GM18526 (cell line): Measurements from ENCODE around the gene POU6F2.
A peak's percentile ranks its signal among the peaks of the same experiment; 100 is the strongest.

Experiments
- POLR2A ChIP-seq: IDR thresholded peaks from 3 replicates; pipeline ENCODE4 v1.6.1; 2011; ENCODE audit not compliant: insufficient read length; ENCODE audit errors: extremely low read depth

The POU6F2 gene

DNA sequence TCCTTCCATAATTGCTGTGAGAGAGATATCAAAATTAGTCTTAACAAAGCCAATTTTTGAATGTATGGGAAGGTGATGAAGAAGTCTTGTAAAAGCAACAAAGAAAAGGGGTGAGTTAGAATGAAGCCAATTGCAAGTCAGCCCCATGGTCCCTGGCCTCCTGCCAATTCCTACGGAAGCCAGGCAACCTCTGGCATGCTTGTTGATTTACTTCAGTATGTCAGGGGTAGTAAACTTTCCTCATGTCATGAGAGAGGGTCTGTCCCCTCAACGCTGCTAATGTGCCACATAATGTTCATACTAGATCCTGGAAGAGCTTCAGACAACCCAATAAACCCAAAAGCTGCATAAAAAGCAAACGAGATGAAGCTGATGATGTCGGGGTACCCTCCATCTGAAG lies 429.4 kb downstream of the POU6F2 start:
- no peak for TF ChIP-seq POLR2A

DNA sequence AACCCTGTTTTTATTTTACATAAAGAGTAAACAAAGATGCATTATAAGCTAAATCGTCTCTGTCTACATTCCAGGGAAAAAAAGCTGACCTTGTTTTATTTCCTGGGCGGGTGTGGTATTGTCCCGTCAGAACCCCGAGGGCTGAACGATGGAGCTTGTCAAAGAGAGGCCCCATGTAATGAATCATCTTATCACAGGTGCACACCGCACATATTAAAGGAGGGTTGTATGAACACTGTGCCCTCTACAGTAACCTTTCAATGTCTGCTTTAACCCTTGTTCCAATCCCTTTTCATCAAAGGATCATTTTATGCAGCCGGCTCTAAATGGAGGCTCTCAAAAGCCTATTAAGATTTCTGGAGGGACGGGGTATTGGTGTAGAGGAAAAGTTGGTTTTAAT lies 430.0 kb downstream of the POU6F2 start:
- no peak for TF ChIP-seq POLR2A

DNA sequence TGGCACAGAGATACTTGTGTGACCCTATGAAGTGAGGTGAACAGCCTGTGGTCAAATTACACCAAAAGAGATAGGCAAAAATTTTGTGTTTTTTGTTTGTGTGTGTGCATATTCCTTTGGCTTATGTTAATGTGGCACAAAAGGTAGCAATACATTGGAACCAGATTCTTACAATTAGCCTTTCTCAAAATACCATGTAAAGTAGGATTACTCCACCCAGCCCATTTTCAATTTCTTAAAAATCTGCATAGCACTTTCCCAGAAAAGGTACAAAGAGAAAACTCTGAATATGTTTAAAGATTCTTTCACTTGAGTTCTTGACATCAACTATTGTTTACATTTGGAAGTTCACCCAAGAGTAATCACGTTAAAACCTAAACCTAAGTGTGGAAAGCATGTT lies 431.2 kb downstream of the POU6F2 start:
- TF ChIP-seq POLR2A: no peak

DNA sequence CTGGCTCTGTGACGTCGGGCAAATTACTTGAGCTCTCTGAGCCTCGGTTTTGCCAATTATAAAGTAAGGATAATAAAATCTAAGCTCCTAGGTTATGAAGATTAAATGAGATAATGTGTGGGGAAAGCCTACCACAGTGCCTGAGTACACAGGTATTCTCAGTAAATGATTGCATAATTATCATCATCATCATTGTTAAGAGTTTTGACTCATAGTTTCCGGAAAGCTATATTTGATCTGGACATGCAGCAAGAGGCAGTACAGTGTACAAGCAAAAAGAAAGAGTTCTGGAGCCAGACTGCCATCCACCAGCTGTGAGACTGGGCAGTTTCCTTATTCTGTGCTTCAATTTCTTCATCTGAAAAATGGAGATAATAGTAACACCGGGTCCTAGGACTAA lies 432.9 kb downstream of the POU6F2 start:
- no peak for TF ChIP-seq POLR2A

DNA sequence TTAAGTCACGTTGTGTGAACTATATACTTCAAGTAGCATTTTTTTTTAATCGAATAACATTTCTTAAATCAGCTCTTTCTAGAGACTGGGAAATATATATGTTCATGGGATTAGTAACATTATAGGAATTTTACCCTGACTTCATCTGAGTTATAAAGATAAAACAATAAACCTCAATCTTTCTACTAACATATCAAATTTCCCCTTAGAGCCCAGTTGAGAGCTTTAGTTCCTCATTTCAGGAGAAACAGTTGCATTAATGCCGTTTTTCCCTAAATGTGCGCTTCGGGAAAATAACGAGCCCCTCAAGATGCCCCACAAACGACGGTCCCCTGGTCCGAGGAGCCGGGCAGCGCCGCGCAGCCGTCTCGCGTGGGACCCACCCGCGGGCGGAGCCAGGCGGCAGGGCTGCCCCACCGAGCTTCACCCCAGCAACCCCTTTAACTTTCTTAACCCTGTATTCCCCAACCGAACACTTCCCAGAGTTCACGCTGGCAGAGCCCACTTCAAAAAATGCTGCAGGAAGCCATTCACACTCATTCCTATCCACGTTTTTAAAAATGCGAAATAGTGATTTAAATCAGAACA lies 436.0 kb downstream of the POU6F2 start:
- TF ChIP-seq POLR2A: no peak

DNA sequence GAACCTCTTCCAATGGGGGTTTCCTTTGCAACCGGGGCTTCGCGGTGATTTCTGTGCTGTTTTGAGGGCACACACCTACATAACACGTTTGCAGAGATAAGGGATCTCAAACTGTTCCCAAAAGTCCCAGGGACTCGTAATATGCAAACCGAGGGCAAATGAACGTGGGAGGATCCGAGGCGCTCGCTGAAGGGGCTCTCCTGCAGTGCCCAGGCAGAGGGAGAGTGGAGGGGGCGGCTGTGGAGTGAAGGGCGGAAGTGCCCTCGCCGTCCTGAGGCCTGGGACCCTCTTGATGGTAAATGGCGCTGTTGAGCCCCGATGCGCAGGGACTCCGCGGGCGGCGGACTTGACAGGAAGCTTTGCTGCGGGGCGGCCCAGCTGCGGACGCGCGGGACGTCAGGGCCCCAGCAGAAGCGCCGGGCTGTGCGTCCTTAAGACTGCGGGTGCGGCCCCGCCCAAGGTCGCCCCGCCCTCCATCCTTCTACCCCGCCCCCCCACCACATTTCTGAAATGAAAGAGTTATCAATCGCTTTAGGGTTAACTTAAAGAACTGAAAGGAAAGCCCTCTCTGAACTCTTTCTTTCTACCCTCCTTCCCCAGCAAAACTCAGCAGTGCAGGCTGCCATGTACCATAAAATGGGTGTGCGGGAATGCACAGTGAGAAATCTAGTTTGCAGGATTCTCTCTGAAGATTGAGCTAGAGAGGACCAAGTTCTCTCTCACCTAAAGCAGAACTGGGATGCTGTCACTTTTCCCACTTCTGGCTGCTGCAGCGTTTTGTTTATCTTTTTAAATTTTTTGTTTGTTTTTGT lies 436.7 kb downstream of the POU6F2 start:
- TF ChIP-seq POLR2A: peak; percentile 47

DNA sequence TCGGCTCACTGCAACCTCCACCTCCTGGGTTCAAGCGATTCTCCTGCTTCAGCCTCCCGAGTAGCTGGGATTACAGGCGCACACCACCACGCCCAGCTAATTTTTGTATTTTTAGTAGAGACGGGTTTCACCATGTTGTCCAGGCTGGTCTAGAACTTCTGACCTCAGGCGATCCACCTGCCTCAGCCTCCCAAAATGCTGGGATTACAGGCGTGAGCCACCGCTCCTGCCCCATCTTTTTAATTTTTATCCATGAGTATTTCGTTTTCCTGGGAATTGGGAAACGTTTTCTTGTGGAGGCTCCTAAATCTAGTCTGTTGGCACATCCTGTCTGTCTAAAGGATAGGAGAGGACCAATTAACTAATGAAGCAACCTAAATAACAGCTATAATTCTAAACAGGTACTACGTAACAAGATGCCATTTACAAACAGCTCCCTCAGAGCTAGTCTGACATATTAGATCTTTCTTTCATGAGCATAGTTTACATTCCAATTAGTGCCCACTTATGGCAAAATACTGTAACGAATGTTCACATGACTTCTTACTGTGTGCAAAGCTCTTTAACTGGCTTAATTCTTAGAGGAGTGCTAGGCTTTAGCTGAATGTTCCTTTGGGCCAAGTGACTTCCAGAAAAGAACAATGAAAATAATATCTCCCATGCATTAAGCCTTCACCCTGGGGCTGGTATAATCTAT lies 437.5 kb downstream of the POU6F2 start:
- no peak for TF ChIP-seq POLR2A

DNA sequence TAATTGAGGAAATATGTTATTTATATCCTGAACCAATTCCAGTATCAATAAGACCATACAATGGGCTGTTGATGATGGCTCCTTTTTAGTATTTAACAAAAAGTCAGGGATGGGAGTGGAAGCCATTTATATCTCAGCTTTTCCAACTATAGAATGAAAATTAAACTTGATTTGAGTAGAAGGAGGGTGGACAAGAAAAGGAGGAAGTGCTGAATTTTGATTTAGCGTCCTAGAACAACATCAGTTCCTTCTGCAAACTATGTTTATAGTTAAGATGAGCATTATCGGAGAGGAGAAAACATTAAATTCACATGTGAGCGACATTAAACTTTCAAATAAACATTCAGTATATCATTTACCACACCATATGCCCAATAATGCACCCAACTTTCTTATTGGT lies 439.2 kb downstream of the POU6F2 start:
- no peak for TF ChIP-seq POLR2A

DNA sequence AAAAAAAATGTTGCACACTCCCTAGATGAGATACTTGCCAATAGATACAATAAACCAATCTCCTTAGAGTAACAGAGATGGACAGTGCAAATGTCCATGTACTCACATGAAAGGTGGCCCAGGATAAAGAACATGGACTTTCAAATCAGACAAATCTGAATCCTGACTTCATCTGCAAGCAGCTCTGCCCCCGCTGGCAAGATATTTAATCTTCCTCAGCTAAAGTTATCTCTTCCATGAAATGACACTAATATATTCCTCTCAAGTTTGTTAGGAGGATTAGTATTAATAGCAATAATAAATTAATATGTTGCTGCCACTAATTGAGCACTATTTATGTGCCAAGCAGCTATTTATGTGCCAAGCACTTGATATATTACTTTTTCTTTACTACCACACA lies 439.9 kb downstream of the POU6F2 start:
- TF ChIP-seq POLR2A: no peak

DNA sequence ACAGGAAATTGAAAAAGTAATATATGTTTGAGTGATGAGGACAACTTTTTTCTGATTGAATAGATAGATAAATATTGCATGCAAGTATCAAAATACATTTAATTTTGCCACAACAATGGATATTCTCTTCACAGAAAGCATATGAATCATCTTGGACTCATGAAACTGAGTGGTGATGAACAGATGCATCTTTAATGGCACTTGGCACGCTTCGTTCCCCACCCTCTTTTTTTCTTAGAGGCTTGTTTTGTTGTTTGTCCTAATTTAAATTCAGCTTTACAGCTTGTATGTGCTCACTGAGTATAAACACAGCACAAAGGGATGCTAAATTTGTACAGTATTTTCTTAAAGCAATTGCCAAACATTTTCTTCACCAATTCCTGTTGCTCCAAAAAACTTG lies 443.5 kb downstream of the POU6F2 start:
- no peak for TF ChIP-seq POLR2A

DNA sequence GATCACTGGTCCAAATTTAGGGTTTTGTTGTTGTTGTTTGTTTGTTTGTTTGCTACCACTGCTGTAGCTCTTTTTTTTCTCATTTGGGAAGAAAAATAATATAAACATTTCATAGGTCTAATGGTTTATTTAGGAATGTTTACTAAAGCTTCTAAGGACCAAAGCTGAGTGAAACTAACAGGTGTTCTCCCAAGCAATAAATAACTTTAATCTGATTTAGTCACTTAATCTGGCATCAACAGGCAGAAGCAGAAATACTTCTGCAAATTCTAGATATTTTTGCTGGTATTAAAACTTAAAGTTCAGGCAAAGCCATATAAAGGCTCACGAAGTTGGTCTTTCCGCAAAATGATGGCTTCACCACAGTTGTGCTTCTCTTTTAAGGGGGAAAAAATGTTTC lies 444.0 kb downstream of the POU6F2 start:
- TF ChIP-seq POLR2A: no peak

DNA sequence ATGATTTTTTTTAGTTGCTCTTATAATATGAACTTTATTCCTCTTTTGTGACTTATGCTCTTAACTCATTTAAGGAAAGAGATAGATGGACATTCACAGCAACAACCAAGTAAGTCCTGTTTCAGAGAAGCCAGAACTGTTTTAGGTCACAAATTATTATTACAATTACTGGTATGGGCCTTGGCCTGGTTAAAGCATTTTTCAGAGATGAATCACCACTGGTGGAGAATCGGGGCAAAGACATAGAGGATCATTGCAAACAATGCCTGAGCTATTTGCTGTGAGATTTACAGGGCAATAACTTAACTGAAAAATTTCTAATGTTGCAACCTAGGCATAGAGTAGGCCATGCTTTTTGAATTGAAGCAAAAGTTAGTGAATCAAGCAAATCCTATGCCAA lies 450.5 kb downstream of the POU6F2 start:
- TF ChIP-seq POLR2A: no peak

DNA sequence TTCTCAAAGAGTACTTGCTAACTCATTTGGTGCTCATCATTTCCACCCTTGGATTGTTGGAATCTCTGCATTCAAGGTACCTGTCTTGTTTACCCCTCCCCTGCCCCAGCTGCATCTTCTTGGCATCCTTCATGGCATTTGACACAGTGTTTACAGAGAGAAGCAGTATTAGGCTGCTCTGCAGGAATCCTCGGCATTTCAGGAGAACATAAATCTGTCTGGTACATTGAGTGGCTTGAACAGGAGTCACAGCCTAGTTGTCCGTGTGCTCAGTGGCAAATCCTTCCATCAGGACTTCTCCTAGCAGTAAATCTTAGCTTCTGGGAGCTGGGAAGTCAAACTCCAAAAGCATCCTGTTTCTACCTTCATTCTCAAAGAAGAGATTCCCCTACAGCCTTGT lies 451.7 kb downstream of the POU6F2 start:
- TF ChIP-seq POLR2A: no peak

DNA sequence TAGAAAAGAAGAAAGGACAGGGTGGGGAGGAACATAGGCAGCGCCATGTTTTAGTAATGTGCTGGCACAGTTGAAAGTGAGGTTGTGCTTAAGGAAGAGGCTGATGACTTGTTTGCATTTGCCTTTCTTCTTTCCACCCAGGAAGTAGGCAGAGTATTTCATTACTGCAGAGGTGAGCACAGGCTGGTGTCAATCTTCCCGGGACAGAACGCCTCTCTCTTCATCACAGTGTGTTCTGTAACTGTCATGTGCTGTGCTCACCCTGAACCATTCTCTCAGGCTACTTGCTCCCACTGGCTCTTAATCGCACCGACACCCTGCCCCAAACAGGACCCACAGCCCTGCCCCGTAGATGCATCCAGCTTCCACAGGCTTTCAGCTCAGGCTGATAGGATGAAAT lies 452.7 kb downstream of the POU6F2 start:
- no peak for TF ChIP-seq POLR2A

DNA sequence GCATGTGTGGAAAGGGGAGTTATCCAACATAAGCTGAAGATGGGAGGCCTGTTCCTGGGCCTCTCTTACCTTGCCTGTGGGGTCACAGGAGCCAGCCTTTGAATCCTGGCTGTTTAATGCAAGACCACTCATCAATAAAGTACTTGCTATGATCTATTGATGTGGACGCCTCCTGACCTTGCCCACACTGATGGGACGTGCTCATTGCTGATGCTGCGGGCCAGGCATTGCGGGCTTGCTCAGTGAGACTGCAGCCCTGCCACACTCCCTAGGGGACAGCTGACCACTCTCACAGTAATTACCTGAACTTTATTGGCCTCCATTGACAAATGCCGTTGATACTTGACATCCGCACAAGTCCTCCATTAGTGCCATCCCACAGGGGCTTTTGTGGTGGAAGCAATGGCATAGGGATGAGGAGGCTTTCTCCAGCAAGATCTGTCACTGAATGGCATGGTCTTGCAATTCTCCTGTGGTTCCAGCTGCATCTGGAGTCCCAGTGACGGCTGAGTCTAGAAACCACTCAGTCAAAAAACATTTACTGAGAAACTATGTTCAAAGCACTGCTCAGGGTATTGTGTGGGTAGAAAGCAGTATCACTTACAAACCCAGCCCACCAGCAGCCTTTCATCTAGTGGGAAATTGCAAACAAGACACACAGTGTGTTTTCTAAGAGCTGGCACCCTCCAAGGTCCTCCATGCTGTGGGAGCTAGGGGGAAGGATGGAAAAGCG lies 453.4 kb downstream of the POU6F2 start:
- no peak for TF ChIP-seq POLR2A

DNA sequence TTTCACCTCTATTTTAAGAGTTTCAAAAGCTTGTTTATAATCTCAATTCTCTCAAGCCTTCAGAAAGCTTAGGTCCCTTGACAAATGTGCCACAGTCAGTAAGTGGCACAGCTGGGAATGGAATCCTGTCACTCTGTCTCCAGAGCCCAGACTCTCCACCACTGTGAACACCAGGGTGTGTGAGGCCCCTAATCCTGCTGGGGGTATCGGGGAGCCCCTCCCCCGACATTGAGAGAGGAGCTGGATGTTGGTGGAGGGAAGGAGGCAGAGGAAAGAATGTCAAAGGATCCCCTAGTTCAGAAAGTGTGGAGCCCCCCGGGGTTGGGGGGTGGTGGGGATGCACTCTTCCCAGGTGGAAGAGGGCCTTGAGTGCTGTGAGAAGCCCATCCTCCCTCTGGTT lies 454.7 kb downstream of the POU6F2 start:
- TF ChIP-seq POLR2A: no peak

DNA sequence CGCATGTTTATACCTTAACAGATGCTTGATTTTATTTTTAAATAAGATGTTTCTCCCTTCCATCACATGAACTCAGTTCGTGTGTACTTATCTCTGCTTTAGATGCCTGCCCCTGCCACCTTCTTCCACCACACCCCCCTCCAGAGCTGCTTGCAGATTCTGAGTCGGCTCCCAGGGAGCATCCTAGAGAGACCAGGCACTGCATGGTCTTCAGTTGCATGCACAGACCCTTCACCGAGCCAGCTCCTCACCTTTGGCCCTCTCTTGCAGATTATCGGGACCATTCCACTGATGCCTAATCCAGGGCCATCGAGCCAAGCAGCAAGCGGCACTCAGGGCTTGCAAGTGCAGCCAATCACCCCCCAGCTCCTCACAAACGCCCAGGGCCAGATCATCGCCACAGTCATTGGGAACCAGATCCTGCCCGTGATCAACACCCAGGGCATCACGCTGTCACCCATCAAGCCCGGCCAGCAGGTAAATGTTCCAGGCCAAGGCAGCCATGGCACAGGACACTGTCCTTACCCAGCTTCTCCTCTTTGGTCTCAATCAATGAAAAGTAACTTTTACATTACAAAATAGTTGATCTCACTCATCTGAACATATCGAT lies 455.2 kb downstream of the POU6F2 start:
- TF ChIP-seq POLR2A: no peak
